ENCODE measurements around the gene OR52K1.

DNA sequence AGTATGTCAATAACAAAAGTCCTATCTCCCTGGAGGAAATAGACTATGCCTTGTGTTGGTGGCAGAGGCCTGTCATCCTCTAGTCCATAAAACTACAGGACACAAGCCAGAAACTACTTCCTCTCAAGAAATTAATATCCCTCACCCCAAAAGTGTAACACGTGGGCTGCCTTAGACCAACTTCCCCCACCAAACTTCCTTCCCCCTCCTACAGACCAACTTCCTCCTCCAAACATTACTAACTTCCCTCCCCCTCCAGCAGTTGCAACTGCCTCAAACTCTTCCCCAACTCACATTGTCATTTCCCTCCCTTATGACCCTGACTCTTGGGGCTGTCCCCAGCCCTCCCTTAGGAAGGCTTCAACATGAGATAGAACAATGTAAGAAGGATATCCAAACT, 27.0 kb upstream of the OR52K1 start:
- TF ChIP-seq, protein P1, sequence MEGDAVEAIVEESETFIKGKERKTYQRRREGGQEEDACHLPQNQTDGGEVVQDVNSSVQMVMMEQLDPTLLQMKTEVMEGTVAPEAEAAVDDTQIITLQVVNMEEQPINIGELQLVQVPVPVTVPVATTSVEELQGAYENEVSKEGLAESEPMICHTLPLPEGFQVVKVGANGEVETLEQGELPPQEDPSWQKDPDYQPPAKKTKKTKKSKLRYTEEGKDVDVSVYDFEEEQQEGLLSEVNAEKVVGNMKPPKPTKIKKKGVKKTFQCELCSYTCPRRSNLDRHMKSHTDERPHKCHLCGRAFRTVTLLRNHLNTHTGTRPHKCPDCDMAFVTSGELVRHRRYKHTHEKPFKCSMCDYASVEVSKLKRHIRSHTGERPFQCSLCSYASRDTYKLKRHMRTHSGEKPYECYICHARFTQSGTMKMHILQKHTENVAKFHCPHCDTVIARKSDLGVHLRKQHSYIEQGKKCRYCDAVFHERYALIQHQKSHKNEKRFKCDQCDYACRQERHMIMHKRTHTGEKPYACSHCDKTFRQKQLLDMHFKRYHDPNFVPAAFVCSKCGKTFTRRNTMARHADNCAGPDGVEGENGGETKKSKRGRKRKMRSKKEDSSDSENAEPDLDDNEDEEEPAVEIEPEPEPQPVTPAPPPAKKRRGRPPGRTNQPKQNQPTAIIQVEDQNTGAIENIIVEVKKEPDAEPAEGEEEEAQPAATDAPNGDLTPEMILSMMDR (IDR thresholded peaks at IDR 0.05) = no peak
- TF ChIP-seq POLR2AphosphoS5 (IDR thresholded peaks at IDR 0.05) = no peak
